Right lobe of liver (tissue), 4 donors: ENCODE measurements around the gene COL6A1.

Source experiments
- CTCF ChIP-seq, 4 donors: fragments of 200-600 bp in 3 of 4; fragments of 450-650 bp in 1 of 4; IDR thresholded peaks; one replicate each; pipeline versions ENCODE4 v1.5.1 to v1.8.0; 2016 to 2022; ENCODE audit warnings: antibody characterized with exemption in 4 of 4, mild to moderate bottlenecking in 2 of 4
- POLR2A ChIP-seq: fragments of 450-650 bp; IDR thresholded peaks from one replicate; pipeline ENCODE4 v1.6.1; 2017; ENCODE audit warnings: antibody characterized with exemption, mild to moderate bottlenecking
- donor health status: DM: no; HTN: no; CAD: no.
- donor health status: DM: no; HTN: no; CAD: no.
- donor health status: DM: no; HTN: yes; CAD: no.

GRCh38 chr21:45938453-45938755 lies 43.2 kb upstream of the COL6A1 start:
- TF ChIP-seq CTCF (IDR thresholded peaks at IDR 0.05) = no peak
- TF ChIP-seq POLR2A = no peak
